Measurements from ENCODE around the gene TASP1. TPM values are rescaled to one million over a fixed set of nuclear protein-coding genes. Genes with fewer than 3 reads are reported as not detected.

Gene TASP1
- total RNA-seq, 1 experiment from 2014 or later: 8.9 TPM

DNA sequence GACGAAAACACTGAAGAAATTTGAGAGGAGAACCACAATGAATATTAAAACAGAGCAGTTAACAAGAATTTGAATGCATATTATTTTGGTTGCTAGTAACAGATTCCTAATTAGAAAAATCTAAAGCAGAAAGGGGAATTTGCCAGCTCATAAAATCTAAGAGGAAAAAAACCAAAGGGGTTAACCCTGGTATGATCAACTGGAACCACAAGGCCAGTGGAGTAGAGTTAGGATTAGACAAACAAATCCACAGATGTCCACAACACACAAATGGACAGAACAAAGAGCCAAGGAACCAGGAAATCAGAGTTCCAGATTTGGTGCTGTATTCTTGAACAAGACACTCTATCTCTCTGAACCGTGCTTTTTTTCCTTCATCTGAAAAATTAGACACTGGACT lies 195.0 kb downstream of the TASP1 start:
- intact Hi-C loops (cut with micrococcal nuclease; ENCODE audit: unreplicated experiment): no loop called here
- CTCF ChIA-PET: no interaction called here

DNA sequence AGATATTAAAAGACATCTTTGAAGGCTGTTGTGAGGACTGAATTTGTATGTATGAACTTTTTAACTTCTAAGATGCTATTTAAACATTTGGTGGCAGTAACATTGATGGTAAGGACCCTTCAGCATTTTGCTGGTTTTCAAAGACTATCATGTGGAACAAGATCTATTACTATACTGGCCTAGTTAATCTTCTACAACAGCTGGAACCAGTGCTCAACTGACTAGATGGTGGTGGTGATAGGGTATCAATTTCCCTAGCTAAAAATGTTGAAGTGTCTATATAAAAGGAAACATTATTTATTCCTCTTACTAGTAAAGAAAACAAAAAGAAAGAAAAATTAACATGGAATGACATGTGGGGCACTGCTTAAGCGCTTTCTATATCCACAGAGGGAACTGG lies 195.7 kb downstream of the TASP1 start:
- BruUV-seq (replicated peaks): no TSS peak
- CTCF ChIA-PET: no interaction called here

More for the DNA sequence above, 195.0 kb downstream of the TASP1 start:
- no peaks in the 10 kb centered on the region for H3K9me3 ChIP-seq (ENCODE audit: control insufficient read depth, insufficient read depth, low read depth, low read length)
- no peaks in the 10 kb centered on the region for H3K4me1 ChIP-seq (ENCODE audit: control insufficient read depth, insufficient read depth, low read length)
- no peaks in the 10 kb centered on the region for H3K36me3 ChIP-seq (ENCODE audit: control insufficient read depth, insufficient read depth, low read length)
- no peaks in the 10 kb centered on the region for H3K27me3 ChIP-seq (ENCODE audit: control insufficient read depth, insufficient read depth, low read length)
- POLR2A ChIA-PET: interaction anchor here (0.6 kb wide), 1 partner anchor 23 kb away, joined by 4 read pairs; no protein-coding TSS in a partner anchor
- TF ChIP-seq, protein P1, sequence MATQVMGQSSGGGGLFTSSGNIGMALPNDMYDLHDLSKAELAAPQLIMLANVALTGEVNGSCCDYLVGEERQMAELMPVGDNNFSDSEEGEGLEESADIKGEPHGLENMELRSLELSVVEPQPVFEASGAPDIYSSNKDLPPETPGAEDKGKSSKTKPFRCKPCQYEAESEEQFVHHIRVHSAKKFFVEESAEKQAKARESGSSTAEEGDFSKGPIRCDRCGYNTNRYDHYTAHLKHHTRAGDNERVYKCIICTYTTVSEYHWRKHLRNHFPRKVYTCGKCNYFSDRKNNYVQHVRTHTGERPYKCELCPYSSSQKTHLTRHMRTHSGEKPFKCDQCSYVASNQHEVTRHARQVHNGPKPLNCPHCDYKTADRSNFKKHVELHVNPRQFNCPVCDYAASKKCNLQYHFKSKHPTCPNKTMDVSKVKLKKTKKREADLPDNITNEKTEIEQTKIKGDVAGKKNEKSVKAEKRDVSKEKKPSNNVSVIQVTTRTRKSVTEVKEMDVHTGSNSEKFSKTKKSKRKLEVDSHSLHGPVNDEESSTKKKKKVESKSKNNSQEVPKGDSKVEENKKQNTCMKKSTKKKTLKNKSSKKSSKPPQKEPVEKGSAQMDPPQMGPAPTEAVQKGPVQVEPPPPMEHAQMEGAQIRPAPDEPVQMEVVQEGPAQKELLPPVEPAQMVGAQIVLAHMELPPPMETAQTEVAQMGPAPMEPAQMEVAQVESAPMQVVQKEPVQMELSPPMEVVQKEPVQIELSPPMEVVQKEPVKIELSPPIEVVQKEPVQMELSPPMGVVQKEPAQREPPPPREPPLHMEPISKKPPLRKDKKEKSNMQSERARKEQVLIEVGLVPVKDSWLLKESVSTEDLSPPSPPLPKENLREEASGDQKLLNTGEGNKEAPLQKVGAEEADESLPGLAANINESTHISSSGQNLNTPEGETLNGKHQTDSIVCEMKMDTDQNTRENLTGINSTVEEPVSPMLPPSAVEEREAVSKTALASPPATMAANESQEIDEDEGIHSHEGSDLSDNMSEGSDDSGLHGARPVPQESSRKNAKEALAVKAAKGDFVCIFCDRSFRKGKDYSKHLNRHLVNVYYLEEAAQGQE (IDR thresholded peaks at IDR 0.05; ENCODE audit: insufficient read depth in 1 of 2, low read depth in 2 of 2, low read length in 1 of 2): no peak
- no peak for TF ChIP-seq POLR2AphosphoS5 (IDR thresholded peaks at IDR 0.05; ENCODE audit: low read depth, low read length)
- TF ChIP-seq, protein P2, sequence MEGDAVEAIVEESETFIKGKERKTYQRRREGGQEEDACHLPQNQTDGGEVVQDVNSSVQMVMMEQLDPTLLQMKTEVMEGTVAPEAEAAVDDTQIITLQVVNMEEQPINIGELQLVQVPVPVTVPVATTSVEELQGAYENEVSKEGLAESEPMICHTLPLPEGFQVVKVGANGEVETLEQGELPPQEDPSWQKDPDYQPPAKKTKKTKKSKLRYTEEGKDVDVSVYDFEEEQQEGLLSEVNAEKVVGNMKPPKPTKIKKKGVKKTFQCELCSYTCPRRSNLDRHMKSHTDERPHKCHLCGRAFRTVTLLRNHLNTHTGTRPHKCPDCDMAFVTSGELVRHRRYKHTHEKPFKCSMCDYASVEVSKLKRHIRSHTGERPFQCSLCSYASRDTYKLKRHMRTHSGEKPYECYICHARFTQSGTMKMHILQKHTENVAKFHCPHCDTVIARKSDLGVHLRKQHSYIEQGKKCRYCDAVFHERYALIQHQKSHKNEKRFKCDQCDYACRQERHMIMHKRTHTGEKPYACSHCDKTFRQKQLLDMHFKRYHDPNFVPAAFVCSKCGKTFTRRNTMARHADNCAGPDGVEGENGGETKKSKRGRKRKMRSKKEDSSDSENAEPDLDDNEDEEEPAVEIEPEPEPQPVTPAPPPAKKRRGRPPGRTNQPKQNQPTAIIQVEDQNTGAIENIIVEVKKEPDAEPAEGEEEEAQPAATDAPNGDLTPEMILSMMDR (IDR thresholded peaks at IDR 0.05): no peak
- BruUV-seq (replicated peaks): no TSS peak
- DNase-seq (ENCODE audit: low read depth, low spot score) (no peak), ATAC-seq (no peak)
- no peak overlapping the region for H3K4me3 ChIP-seq (ENCODE audit: low read depth in 2 of 2, low read length in 2 of 2)
- no peak overlapping the region for H3K27ac ChIP-seq (ENCODE audit: low read length)
- in situ Hi-C loops (cut with HindIII; ENCODE audit: low pct_unique_long_range_greater_than_20kb, low sequenced_read_pairs): no loop called here

More for the DNA sequence above, 195.7 kb downstream of the TASP1 start:
- DNase-seq (ENCODE audit: low read depth, low spot score) (no peak), ATAC-seq (no peak)
- in situ Hi-C loops (cut with HindIII; ENCODE audit: low pct_unique_long_range_greater_than_20kb, low sequenced_read_pairs): no loop called here
- no peaks in the 10 kb centered on the region for H3K9me3 ChIP-seq (ENCODE audit: control insufficient read depth, insufficient read depth, low read depth, low read length)
- intact Hi-C loops (cut with micrococcal nuclease; ENCODE audit: unreplicated experiment): no loop called here
- TF ChIP-seq POLR2AphosphoS5 (IDR thresholded peaks at IDR 0.05; ENCODE audit: low read depth, low read length) (no peak), TCF7L2 (IDR thresholded peaks at IDR 0.05; ENCODE audit: low read depth, low read length) (no peak), SIN3A (IDR thresholded peaks at IDR 0.05; ENCODE audit: borderline replicate concordance, insufficient read depth, low read depth, low read length) (no peak)
- TF ChIP-seq, protein P1 (IDR thresholded peaks at IDR 0.05; ENCODE audit: insufficient read depth in 1 of 2, low read depth in 2 of 2, low read length in 1 of 2): no peak
- TF ChIP-seq, protein P2 (IDR thresholded peaks at IDR 0.05): no peak
- no peaks in the 10 kb centered on the region for H3K4me1 ChIP-seq (ENCODE audit: control insufficient read depth, insufficient read depth, low read length)
- POLR2A ChIA-PET: interaction anchor here (0.6 kb wide), 1 partner anchor 22 kb away, joined by 4 read pairs; no protein-coding TSS in a partner anchor
- no peak overlapping the region for H3K4me3 ChIP-seq (ENCODE audit: low read depth in 2 of 2, low read length in 2 of 2)
- no peak overlapping the region for H3K27ac ChIP-seq (ENCODE audit: low read length)
- H3K27me3 ChIP-seq (ENCODE audit: control insufficient read depth, insufficient read depth, low read length): no peaks in the 10 kb centered on the region
- H3K36me3 ChIP-seq (ENCODE audit: control insufficient read depth, insufficient read depth, low read length): no peaks in the 10 kb centered on the region

Measured in Panc1 (cell line).